ENCODE data around the gene MEF2D. TPM values are rescaled to one million over a fixed set of nuclear protein-coding genes. Genes with fewer than 3 reads are reported as not detected.

Gene MEF2D
- total RNA-seq, 1 donor from 2014 or later: 4.9 TPM

GRCh38 chr1:156489935-156490293 is 10.7 kb downstream of the MEF2D start:
- no peak for DNase-seq (ENCODE audit: low spot score in 2 of 2)
- FAIRE-seq: no peak

DNA sequence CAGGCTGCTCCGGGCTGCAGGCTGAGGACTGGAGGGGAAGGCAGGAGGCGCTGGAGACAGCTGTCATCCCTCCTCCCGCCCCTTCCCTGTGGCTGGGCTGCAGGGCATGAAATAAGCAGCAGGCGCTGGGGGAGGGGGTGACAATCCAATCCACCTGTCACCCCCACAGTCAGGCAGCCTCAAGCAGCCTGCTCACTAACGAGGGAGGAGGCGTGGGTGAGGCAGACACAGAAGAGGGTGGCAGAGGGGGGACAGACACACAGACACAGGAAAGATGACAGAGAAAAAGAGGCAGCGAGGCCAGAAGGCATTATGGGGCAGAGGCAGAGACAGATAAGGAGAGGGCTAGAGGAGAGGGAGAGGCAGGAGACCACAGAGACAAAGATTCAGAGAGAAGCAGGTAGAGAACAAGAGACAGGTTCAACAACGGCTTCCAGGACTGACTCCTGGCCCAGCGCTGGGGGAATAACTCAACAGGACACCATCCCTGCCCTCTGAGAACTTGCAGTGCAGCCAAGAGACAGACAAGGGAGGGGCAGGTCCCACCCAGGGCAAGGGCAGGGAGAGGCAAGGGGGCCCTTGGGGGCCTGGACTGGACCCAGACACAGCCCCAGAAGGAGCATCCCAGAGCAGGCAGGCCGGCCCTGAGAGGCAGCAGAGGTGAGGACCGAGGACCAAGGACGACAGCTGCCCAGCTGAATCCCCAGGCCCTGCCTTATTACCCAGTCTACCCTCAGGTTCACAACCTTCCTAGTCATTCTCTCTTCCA is 11.2 kb downstream of the MEF2D start:
- DNase-seq (ENCODE audit: low spot score in 2 of 2) (peak in 1 of 2 donors; percentile 66), FAIRE-seq (no peak)

DNA sequence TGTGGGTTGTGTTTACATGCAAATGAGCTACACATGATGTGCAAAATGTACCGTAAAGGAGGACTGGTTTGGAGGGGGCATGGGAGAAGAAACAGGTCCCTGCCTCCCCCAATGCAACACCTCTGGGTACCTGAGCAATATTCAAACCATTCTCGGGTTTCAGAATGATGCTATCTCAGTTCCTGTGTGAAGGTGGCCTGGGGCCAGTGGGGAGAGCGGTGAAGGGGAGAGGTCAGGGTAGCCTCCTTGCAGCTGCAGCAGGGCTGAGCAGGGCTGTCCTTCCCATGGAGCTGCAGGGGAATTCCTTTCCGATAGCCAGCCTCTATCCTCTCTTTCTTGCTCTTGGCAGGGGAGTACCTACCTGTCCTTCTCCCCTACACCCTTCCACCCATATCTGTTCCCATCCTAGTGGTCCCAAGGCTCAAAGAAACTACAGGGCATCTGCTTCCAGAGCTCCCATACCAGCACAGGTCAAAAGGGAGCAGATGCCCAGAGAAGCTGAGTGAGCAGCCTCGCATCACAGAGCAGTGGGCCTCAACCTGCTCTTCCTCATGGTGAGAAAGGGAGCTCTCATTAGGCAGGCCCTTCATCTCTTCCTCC is 11.9 kb downstream of the MEF2D start:
- FAIRE-seq: no peak

DNA sequence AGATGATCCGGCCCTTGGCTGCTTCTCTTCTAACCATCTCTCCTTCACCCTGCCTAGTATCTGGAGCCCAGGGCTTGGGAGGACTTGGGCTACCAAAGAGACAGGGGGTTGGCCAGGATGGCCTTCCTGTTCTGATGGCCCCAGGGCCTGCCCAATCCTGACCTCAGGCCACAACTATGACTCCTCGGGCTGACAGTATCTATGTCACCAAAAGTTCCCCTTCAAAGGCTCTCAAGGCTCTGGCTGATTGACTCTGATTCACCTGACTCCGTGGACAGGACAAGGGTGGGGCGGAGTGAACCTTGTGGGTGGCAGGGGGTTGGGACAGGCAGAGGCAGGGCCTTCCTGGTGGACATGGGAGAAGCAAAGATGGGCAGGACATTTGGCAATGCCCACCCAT is 12.7 kb downstream of the MEF2D start:
- DNase-seq (ENCODE audit: low spot score in 2 of 2) (no peak), FAIRE-seq (no peak)

More for the DNA sequence above, 11.9 kb downstream of the MEF2D start:
- no peak for DNase-seq (ENCODE audit: low spot score in 2 of 2)

GRCh38 chr1:156486421-156487344 is 13.9 kb downstream of the MEF2D start:
- DNase-seq (ENCODE audit: low spot score in 2 of 2) (no peak), FAIRE-seq (no peak)

DNA sequence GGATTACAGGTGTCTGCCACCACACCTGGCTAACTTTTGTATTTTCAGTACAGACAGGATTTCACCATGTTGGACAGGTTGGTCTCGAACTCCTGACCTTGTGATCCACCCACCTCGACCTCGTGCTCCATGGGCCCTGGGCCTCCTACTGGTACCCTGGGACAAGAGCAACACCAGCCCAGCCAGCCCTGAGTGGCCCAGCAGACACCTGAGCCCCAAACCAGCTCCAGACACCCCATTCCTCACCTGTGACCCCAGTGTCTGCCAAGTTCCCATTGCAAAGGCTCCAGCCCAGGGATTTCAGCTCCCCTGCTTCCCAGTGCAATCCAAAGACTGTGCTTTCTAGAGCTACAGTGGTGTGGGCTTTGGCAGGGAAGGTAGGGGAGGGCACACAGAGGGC is 14.6 kb downstream of the MEF2D start:
- no peak for FAIRE-seq
- no peak for DNase-seq (ENCODE audit: low spot score in 2 of 2)

DNA sequence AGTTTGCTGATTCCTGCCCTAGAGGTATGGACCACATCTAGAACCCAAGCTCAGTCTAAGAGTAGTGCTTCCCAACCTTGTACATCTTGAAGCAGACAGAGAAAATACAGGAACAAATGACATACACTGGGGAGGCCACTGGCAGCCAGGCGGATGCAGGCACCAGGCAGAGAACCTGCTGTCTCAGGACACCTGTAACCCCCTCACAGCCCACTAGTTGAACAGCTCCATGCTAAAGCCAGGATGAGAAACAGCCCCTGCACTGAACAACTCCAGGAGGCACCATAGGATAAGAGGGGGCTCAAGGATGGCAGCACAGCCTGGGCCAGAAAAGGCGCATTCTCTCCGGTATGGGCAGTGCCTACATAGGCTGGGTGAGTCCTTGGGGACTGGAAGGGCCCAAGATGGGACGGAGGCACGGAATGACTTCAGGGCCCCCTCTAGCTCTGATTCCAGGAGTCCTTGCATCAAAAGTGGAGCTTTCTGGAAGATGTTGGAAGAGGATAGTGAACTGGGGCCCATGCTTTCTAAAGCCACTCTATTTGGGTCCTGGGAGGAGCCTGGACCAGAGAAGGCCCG is 16.0 kb downstream of the MEF2D start:
- no peak for FAIRE-seq
- no peak for DNase-seq (ENCODE audit: low spot score in 2 of 2)

DNA sequence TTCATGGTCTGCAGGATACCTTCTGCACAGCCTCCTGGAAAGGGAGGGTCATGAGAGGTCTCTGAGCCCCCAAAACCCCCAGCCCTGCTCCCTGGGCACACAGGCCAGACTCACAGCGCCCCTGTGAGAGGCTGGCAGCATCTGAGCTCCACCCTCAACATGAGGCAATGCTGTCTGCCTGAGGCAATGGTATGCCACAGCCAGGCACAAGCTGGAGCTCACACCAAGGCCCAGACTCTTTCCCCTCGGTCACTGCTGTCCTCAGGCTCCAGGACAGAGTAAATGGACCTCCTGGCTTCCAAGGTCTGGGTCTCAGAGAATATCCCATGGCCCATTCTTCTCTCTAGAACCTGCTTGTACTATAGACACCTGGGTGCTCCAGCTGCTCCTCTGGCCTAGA is 17.2 kb downstream of the MEF2D start:
- DNase-seq (ENCODE audit: low spot score in 2 of 2) (no peak), FAIRE-seq (no peak)

GRCh38 chr1:156482276-156482675 is 18.3 kb downstream of the MEF2D start:
- DNase-seq (ENCODE audit: low spot score in 2 of 2): no peak
- no peak for FAIRE-seq

DNA sequence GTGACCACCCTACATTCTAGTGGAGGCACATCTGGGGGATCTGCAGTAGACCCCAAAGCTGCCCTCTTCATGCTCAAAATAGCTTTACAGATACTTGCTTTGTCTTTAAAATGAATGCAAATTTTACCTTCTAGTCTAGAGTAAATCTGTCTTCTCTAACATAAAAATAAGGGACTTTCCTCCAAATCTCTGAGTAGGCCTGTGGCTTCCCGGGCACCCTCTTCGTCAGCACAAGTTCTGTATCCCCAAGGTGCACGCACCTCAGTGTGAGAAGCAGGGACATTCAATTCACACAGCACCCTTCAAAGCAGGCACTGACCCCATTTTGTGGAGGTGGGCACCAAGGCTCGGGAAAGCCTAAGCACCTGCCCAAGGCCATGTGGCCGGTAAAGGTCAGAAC is 19.0 kb downstream of the MEF2D start:
- no peak for DNase-seq (ENCODE audit: low spot score in 2 of 2)

DNA sequence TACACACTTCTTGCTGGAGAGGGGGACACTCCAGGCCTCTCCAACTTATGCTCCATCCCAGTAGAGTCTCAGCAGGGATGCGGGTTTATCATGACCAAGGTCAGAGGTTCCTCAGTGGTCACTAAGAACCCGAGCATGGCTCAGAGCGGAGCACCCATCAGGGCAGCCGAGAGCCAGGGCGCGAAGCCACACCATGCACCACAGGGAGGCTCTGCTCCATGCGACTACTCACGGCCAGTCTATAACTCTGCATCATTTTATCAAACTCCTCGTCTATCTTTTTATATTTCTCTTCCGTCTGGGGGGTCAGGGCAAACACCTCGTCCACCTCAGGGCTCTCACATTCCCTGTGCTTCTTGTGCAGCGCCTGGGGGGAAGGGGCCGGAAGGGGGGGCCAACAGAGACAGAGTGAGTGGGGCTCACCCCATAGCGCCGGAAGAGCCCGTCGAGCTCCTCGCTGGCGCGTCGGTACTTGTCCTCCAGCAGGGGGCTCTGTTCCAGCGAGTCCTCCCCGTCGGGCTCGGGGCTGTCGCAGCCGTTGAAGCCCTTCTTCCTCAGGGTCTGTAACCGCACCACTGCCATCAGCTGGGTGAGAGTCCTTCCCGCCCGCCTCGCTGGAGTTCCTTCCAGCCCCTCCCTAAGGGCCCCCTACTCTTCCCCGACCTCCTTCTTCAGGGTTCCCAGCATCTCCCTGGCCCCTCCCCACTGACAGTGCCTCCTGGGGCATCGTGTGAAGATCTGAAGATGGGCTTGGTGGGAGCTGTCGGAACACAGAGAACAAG is 20.0 kb downstream of the MEF2D start:
- no peak for FAIRE-seq
- peak in 1 of 2 donors; percentile 74 for DNase-seq (ENCODE audit: low spot score in 2 of 2)

More for the DNA sequence above, 19.0 kb downstream of the MEF2D start:
- no peak for FAIRE-seq

GRCh38 chr1:156480016-156480370 is 20.6 kb downstream of the MEF2D start:
- FAIRE-seq: no peak

DNA sequence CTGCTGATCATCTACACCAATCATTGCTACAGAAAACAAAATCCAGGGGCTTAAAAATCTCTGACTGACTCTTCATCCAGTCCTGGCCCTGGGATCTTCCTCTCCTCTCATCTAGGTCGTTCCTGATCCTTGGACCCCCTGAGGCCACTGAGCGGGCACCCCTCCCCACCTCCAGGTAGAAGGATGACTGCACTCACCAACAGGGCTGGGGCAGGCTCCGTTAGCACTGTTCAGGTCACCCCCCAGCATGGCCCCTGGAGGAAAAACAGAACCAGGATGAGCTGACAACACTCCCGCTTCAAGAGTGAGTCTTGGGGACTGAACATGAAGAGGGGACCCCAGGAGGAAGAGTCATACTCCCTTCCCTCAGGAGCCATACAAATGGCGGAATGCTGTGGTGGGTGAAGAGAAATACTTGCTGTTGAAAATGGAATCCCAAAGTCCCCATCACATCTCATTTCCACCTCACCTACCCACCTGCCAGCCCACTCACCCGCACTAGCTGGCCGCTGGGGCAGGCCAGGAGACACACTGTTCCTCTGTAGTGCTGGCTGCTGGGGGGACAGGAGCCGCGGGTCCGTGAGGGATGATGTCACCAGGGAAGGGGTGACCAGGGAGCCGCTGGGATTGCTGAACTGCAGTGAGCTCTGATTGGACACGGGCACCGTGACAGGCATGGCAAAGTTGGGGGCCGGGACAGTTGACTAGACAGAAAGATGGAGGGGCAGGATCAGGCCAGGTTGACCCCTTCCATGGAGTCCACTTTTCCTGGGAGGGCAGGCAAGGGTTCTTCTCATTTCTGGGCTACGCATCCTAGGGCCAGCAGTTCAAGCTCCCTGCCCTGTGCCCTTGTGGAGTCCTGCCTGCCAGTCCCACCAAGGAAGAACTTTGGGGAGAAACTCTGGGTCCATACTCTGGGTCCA is 21.2 kb downstream of the MEF2D start:
- FAIRE-seq (no peak), DNase-seq (ENCODE audit: low spot score in 2 of 2) (no peak)

More at GRCh38 chr1:156480016-156480370, 20.6 kb downstream of the MEF2D start:
- no peak for DNase-seq (ENCODE audit: low spot score in 2 of 2)

DNA sequence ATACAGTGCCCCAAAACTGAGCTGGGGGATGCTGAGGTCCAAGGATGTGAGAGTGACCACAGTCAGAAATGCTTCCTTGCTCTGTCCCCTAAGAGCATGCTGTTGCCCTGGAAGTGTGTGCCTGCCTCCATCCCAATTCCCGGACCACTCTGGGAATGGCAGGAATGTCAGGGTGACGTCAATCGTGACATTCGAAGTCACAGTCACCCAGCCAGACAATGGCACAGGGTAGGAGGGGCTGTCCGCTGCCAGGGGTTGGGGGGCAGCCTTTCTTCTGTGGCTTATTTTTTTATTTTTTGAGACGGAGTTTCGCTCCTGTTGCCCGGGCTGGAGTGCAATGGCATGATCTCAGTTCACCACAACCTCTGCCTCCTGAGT is 22.3 kb downstream of the MEF2D start:
- no peak for FAIRE-seq
- DNase-seq (ENCODE audit: low spot score in 2 of 2): no peak

GRCh38 chr1:156477526-156478249 is 22.9 kb downstream of the MEF2D start:
- no peak for FAIRE-seq
- no peak for DNase-seq (ENCODE audit: low spot score in 2 of 2)

GRCh38 chr1:156476501-156477298 is 23.9 kb downstream of the MEF2D start:
- FAIRE-seq (no peak), DNase-seq (ENCODE audit: low spot score in 2 of 2) (no peak)

Data from frontal cortex (tissue), 4 donors.